K562 (cell line): ENCODE measurements around the gene MEGF10. TPM values are rescaled to one million over a fixed set of nuclear protein-coding genes. Genes with fewer than 3 reads are reported as not detected.

Source experiments
- ATAC-seq: fragments of 200-7000 bp; cut with Tn5 transposase; 3 replicates; pipeline ENCODE4 v1.9.1; 2020; ENCODE audit warnings: moderate library complexity
- BruUV-seq: library from RNA; stranded (reverse); fragments of 400-500 nt; replicated peaks from 2 replicates; lab custom pipeline; 2021; lab: Mats Ljungman, UMichigan
- CTCF ChIA-PET: fragments of 300-600 bp; formaldehyde crosslinking; extraction: SDS; loops from one replicate; lab custom pipeline; 2021; ENCODE audit warnings: low intra/inter-chr PET ratio; lab: Yijun Ruan, JAX
- POLR2A ChIA-PET: fragments of 300-600, 350-650 bp; sonication (Branson Sonifier 250); formaldehyde crosslinking; extraction: SDS; loops from one replicate; lab custom pipeline; 2021; ENCODE audit warnings: antibody characterized with exemption, inconsistent platforms; lab: Yijun Ruan, JAX
- DNase-seq, 4 experiments: peaks; one replicate each; pipeline versions ENCODE4 v3.0.0 to v3.0.0-alpha.2; 2011 to 2018; ENCODE audit warnings: low spot score in 3 of 4, mixed read lengths in 3 of 4; ENCODE audit errors: extremely low read depth in 1 of 4
- FAIRE-seq: peaks from 2 replicates; lab custom pipeline; 2011; peaks lifted over from hg19 to GRCh38; lab: Jason Lieb, UNC
- H2AFZ ChIP-seq: 2 replicates; pipeline ENCODE4 v1.6.0; 2011; ENCODE audit warnings: low read depth, low read length, control low read depth, inconsistent platforms
- H3K27ac ChIP-seq: fragments of 200-600 bp; 3 replicates; pipeline ENCODE4 v1.8.0; 2011; ENCODE audit warnings: low read depth, mild to moderate bottlenecking, control low read depth, inconsistent platforms, low read length, moderate library complexity, mixed read lengths; ENCODE audit errors: extremely low read depth
- H3K27me3 ChIP-seq, 2 experiments: fragments of 300-600 bp in 1 of 2; 2 replicates in 1 of 2; 3 replicates in 1 of 2; pipeline versions ENCODE4 v1.6.0 to v1.8.0; 2011; ENCODE audit warnings: inconsistent platforms in 2 of 2, low read length in 2 of 2, mild to moderate bottlenecking in 1 of 2, mixed read lengths in 1 of 2, moderate library complexity in 1 of 2; ENCODE audit not compliant: control insufficient read depth in 2 of 2, insufficient read depth in 2 of 2
- H3K36me3 ChIP-seq: fragments of 300-600 bp; 3 replicates; pipeline ENCODE4 v1.8.0; 2011; ENCODE audit warnings: mild to moderate bottlenecking, low read length, inconsistent platforms; ENCODE audit not compliant: control insufficient read depth, insufficient read depth
- H3K4me1 ChIP-seq, 2 experiments: fragments of 200-600 bp in 1 of 2; replicated peaks in 1 of 2; 2 replicates in 1 of 2; 3 replicates in 1 of 2; pipeline versions ENCODE4 v1.5.1 to v1.8.0; 2011; ENCODE audit warnings: inconsistent platforms in 2 of 2, low read length in 2 of 2, mild to moderate bottlenecking in 1 of 2, mixed read lengths in 1 of 2, moderate library complexity in 1 of 2; ENCODE audit not compliant: control insufficient read depth in 2 of 2, insufficient read depth in 2 of 2
- H3K4me2 ChIP-seq: 2 replicates; pipeline ENCODE4 v1.6.1; 2011; ENCODE audit warnings: low read length, control low read depth, inconsistent platforms, mixed read lengths; ENCODE audit not compliant: insufficient read depth
- H3K4me3 ChIP-seq: fragments of 200-600 bp; sonication (generic), shearing (Covaris generic); 2 replicates; pipeline ENCODE4 v1.5.1; 2016; ENCODE audit warnings: control low read depth, inconsistent platforms
- H3K79me2 ChIP-seq: fragments of 200-600 bp; 3 replicates; pipeline ENCODE4 v1.8.0; 2011; ENCODE audit warnings: low read length, inconsistent platforms; ENCODE audit not compliant: control insufficient read depth, insufficient read depth
- H3K9ac ChIP-seq, 2 experiments: 2 replicates each; pipeline versions ENCODE4 v1.6.0 to v1.6.1; 2011; ENCODE audit warnings: low read depth in 2 of 2, low read length in 2 of 2, control low read depth in 1 of 2, inconsistent platforms in 1 of 2, mild to moderate bottlenecking in 1 of 2, mixed read lengths in 1 of 2; ENCODE audit not compliant: insufficient read depth in 1 of 2
- H3K9me1 ChIP-seq: one replicate; pipeline ENCODE4 v1.6.0; 2011; ENCODE audit warnings: inconsistent platforms, mild to moderate bottlenecking, low read length, moderate library complexity; ENCODE audit not compliant: control insufficient read depth, insufficient read depth
- H3K9me3 ChIP-seq: replicated peaks from 2 replicates; pipeline ENCODE4 v1.5.1; 2011; ENCODE audit warnings: low read depth, low read length, inconsistent platforms; ENCODE audit not compliant: control insufficient read depth, insufficient read depth
- H4K20me1 ChIP-seq: replicated peaks from 2 replicates; pipeline ENCODE4 v1.6.1; 2011; ENCODE audit warnings: low read length, inconsistent platforms, mixed read lengths; ENCODE audit not compliant: control insufficient read depth, insufficient read depth
- ATF1 ChIP-seq, 2 experiments: fragments of 450-650 bp in 1 of 2; IDR thresholded peaks; 2 replicates each; pipeline ENCODE4 v1.6.1; 2016; ENCODE audit warnings: missing compliant biosample characterization in 1 of 2, missing genetic modification characterization in 1 of 2
- ATF2 ChIP-seq: sonication (generic); formaldehyde crosslinking; IDR thresholded peaks from 2 replicates; pipeline ENCODE4 v1.8.1; 2022; ENCODE audit warnings: missing genetic modification reagents
- HINFP ChIP-seq: fragments of 450-650 bp; conservative IDR thresholded peaks from 2 replicates; pipeline ENCODE4 v1.6.1; 2016; ENCODE audit warnings: missing genetic modification characterization, low read depth, mild to moderate bottlenecking, control low read depth, missing compliant biosample characterization
- LARP7 ChIP-seq: fragments of 450-650 bp; IDR thresholded peaks from 2 replicates; pipeline ENCODE4 v1.6.1; 2016
- MTA3 ChIP-seq: fragments of 450-650 bp; formaldehyde crosslinking; IDR thresholded peaks from 2 replicates; pipeline ENCODE4 v1.6.1; 2017; ENCODE audit warnings: mild to moderate bottlenecking, borderline replicate concordance
- PATZ1 ChIP-seq: fragments of 250-450 bp; sonication (Bioruptor Pico); IDR thresholded peaks from 2 replicates; pipeline ENCODE4 v1.5.0; 2020; ENCODE audit warnings: mild to moderate bottlenecking, borderline replicate concordance
- PPARD ChIP-seq: fragments of 250-450 bp; sonication (Bioruptor Pico); IDR thresholded peaks from 2 replicates; pipeline ENCODE4 v1.8.0; 2022; ENCODE audit warnings: inconsistent platforms, mild to moderate bottlenecking, moderate library complexity
- ZBTB17 ChIP-seq: fragments of 450-650 bp; formaldehyde crosslinking; IDR thresholded peaks from 2 replicates; pipeline ENCODE4 v1.4.0; 2020; ENCODE audit warnings: mild to moderate bottlenecking
- ZNF431 ChIP-seq: sonication (generic); formaldehyde crosslinking; IDR thresholded peaks from 2 replicates; pipeline ENCODE4 v1.8.0; 2022; ENCODE audit warnings: mild to moderate bottlenecking, missing genetic modification reagents
- ZNF445 ChIP-seq: fragments of 250-450 bp; sonication (Bioruptor Pico); IDR thresholded peaks from 2 replicates; pipeline ENCODE4 v1.4.0; 2020; ENCODE audit warnings: low read depth, mild to moderate bottlenecking, moderate library complexity
- ZNF75A ChIP-seq: fragments of 450-650 bp; formaldehyde crosslinking; IDR thresholded peaks from 2 replicates; pipeline ENCODE4 v1.4.0; 2020; ENCODE audit warnings: mild to moderate bottlenecking
- ZNF778 ChIP-seq: fragments of 450-650 bp; formaldehyde crosslinking; IDR thresholded peaks from 2 replicates; pipeline ENCODE4 v1.4.0; 2020; ENCODE audit warnings: mild to moderate bottlenecking, moderate library complexity
- ZSCAN29 ChIP-seq: fragments of 450-650 bp; IDR thresholded peaks from 2 replicates; pipeline ENCODE4 v1.6.1; 2017
- WGBS: fragments of 100-300 bp; shearing (Covaris generic); methylation state at CpG from one replicate; pipeline ENCODE4 v1.1.6; 2016; ENCODE audit warnings: low coverage, mixed read lengths; ENCODE audit not compliant: insufficient coverage; ENCODE audit errors: missing lambda C conversion rate; 5-methylcytosine and 5-hydroxymethylcytosine counted together
- in situ Hi-C: fragments of 300-500 bp; cut with MboI; formaldehyde crosslinking; loops from 4 replicates; pipeline ENCODE4 v1.15.0; 2018; ENCODE audit warnings: inconsistent platforms, mixed read lengths
- intact Hi-C: fragments of 100-400 bp; cut with micrococcal nuclease; formaldehyde crosslinking; loops from 2 replicates; pipeline ENCODE4 v1.14.2; 2022
- polyA plus RNA-seq, 8 experiments: library from polyadenylated mRNA; depleted of rRNA in 4 of 8; stranded (reverse) in 5 of 8; unstranded in 3 of 8; fragments of >200 nt; fragmentation: Nextera tagmentation in 2 of 8; fragmentation: Illumina TruSeq in 1 of 8; extraction: Ambion mirVana in 2 of 8; extraction: Trizol in 1 of 8; gene quantifications; 2 replicates each; pipeline versions ENCODE4 v1.2.1 to v1.2.3, GENCODE V29; 2011 to 2014; ENCODE audit warnings: inconsistent platforms in 1 of 8, missing spikeins in 1 of 8
- total RNA-seq, 7 experiments: library from RNA; depleted of rRNA in 6 of 7; stranded (reverse); fragments of >200 nt in 6 of 7; fragmentation: Illumina TruSeq in 2 of 7; extraction: Trizol in 2 of 7; gene quantifications; 2 replicates each; pipeline versions ENCODE4 v1.2.1 to v1.2.3, GENCODE V29; 2011 to 2021; ENCODE audit warnings: low replicate concordance in 1 of 7

Gene MEGF10
- total and polyA plus RNA-seq, 9 of the 15 experiments (the other 6 are each of a cell fraction or from before 2014, with no cell fraction given): 0.07 TPM; not detected in 8

GRCh38 chr5:127419683-127420257 is 129.2 kb downstream of the MEGF10 start:
- FAIRE-seq (no peak), ATAC-seq (no peak), DNase-seq (no peak)
- Histone ChIP-seq H3K4me1 (no peaks in the 10 kb centered on the region), H3K4me2 (no peak overlapping the region), H3K27ac (no peak overlapping the region), H3K36me3 (no peaks in the 10 kb centered on the region), H3K9ac (no peak overlapping the region), H3K4me3 (no peak overlapping the region), H3K27me3 (peaks cover 7 to 8% of the 10 kb centered on the region in 2 experiments; a peak in 4 of 5 replicates), H4K20me1 (no peaks in the 10 kb centered on the region), H3K9me3 (no peaks in the 10 kb centered on the region), H3K79me2 (no peaks in the 10 kb centered on the region), H2AFZ (no peak overlapping the region), H3K9me1 (no peaks in the 10 kb centered on the region)
- 1% methylated on average over 18 of the region's 18 CpGs for WGBS
- in situ Hi-C loops (no loop called here), intact Hi-C loops (no loop called here)
- TF ChIP-seq ZNF75A (CRISPR knock-in tag) (no peak), ZBTB17 (no peak), PATZ1 (CRISPR knock-in tag) (no peak), ATF1 (CRISPR knock-in tag; IDR thresholded peaks at IDR 0.05) (no peak), ATF1 (tag; IDR thresholded peaks at IDR 0.05) (no peak), ATF2 (no peak), PPARD (CRISPR knock-in tag) (no peak), ZNF778 (no peak), LARP7 (no peak), ZNF445 (CRISPR knock-in tag) (no peak), MTA3 (no peak), ZSCAN29 (no peak), ZNF431 (CRISPR knock-in tag) (no peak), HINFP (tag) (no peak)
- ChIA-PET CTCF (interaction anchor here (0.5 kb wide), 1 partner anchor 129 kb away, joined by 3 read pairs; the partner anchor contains the start of gene MEGF10), POLR2A (no interaction called here)
- no TSS peak for BruUV-seq
